IPS DF 6.9 (cell line): ENCODE results near the gene ELFN1.

Source experiments
- DNase-seq: peaks from one replicate; pipeline ENCODE4 v3.0.0-alpha.2; 2013; ENCODE audit warnings: low read depth, low spot score
- H3K27ac ChIP-seq: one replicate; pipeline ENCODE4 v1.5.1; 2013; ENCODE audit warnings: low read length, control low read depth
- H3K27me3 ChIP-seq: 2 replicates; pipeline ENCODE4 v1.6.1; 2013; ENCODE audit warnings: mild to moderate bottlenecking, low read length; ENCODE audit not compliant: control insufficient read depth, insufficient read depth
- H3K36me3 ChIP-seq: 2 replicates; pipeline ENCODE4 v1.6.1; 2013; ENCODE audit warnings: low read length; ENCODE audit not compliant: control insufficient read depth, insufficient read depth
- H3K4me1 ChIP-seq: 2 replicates; pipeline ENCODE4 v1.6.1; 2013; ENCODE audit warnings: low read length; ENCODE audit not compliant: control insufficient read depth, insufficient read depth
- H3K4me3 ChIP-seq: 2 replicates; pipeline ENCODE4 v1.5.1; 2013; ENCODE audit warnings: mild to moderate bottlenecking, low read length
- H3K9me3 ChIP-seq: 2 replicates; pipeline ENCODE4 v1.6.1; 2013; ENCODE audit warnings: low read length, inconsistent platforms; ENCODE audit not compliant: control insufficient read depth, insufficient read depth
- WGBS: extraction: QIAGEN DNeasy Blood & Tissue Kit; methylation state at CpG from one replicate; pipeline ENCODE4 v1.1.7; 2013; ENCODE audit warnings: mixed read lengths, missing lambda C conversion rate; ENCODE audit not compliant: insufficient read length, insufficient coverage; 5-methylcytosine and 5-hydroxymethylcytosine counted together

Gene ELFN1

DNA sequence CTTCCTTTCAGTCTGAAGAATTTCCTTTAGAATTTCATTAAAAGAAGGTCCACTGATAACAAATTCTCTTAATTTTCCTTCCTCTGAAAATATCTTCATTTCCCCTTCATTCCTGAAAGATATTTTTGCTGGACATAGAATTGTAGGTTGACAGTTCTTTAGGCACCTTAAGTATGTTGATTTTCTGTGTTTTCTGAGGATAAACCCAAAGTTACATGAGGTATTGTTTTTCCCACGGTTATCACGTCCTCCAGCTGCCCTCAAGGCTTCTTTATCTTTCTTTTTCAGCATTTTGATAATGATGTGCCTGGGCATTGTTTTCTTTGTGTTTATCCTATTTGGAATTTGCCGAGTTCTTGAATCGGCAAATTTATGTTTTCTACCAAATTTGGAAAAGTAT is 105.3 kb downstream of the ELFN1 start:
- H3K9me3 ChIP-seq, result no peaks in the 10 kb centered on the region
- H3K4me3 ChIP-seq, result no peak overlapping the region
- H3K27ac ChIP-seq, result no peak overlapping the region
- no CpG with 5 or more reads among the region's 4 CpGs for WGBS
- H3K4me1 ChIP-seq, result no peaks in the 10 kb centered on the region
- DNase-seq, result no peak
- peaks cover 1% of the 10 kb centered on the region; the same call in 1 of the 2 replicates for H3K27me3 ChIP-seq
- H3K36me3 ChIP-seq, result no peaks in the 10 kb centered on the region

GRCh38 chr7:1777122-1777521 is 107.0 kb downstream of the ELFN1 start:
- no CpG with 5 or more reads among the region's 6 CpGs for WGBS
- peaks cover 3% of the 10 kb centered on the region; the same call in 1 of the 2 replicates for H3K27me3 ChIP-seq
- no peaks in the 10 kb centered on the region for H3K36me3 ChIP-seq
- no peak overlapping the region for H3K27ac ChIP-seq
- H3K4me3 ChIP-seq, result no peak overlapping the region
- no peaks in the 10 kb centered on the region for H3K4me1 ChIP-seq
- H3K9me3 ChIP-seq, result no peaks in the 10 kb centered on the region
- DNase-seq, result no peak

GRCh38 chr7:1779445-1779844 is 109.4 kb downstream of the ELFN1 start:
- H3K4me3 ChIP-seq, result no peak overlapping the region
- no peak for DNase-seq
- WGBS, result no CpG with 5 or more reads among the region's 14 CpGs
- H3K36me3 ChIP-seq, result no peaks in the 10 kb centered on the region
- no peak overlapping the region for H3K27ac ChIP-seq
- H3K27me3 ChIP-seq, result peaks cover 3% of the 10 kb centered on the region; the same call in 1 of the 2 replicates
- no peaks in the 10 kb centered on the region for H3K9me3 ChIP-seq
- no peaks in the 10 kb centered on the region for H3K4me1 ChIP-seq

DNA sequence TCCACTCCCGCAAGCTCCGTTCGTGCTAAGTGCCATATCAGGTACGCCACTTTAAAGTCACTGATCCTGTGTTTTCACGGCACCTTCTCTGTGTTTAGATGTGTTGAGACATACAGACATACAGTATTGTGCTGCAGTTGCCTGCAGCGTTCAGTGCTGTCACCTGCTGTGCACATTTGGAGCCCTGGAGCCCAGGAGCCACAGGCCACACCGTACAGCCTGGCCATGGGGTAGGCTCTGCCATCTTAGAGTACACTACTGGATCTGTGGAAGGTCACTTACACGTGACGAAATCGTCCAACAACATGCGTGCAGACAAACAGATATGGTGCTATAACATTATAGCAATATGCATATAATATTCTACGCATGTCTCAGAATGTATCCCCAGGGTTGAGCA is 111.3 kb downstream of the ELFN1 start:
- WGBS, result no CpG with 5 or more reads among the region's 12 CpGs
- Histone ChIP-seq H3K36me3 (no peaks in the 10 kb centered on the region), H3K4me1 (no peaks in the 10 kb centered on the region), H3K4me3 (no peak overlapping the region), H3K27ac (no peak overlapping the region), H3K27me3 (peaks cover 3% of the 10 kb centered on the region; the same call in 1 of the 2 replicates), H3K9me3 (0 out of 2 replicates have a peak, but pooled peaks cover 3% of the 10 kb centered on the region)
- DNase-seq, result no peak

DNA sequence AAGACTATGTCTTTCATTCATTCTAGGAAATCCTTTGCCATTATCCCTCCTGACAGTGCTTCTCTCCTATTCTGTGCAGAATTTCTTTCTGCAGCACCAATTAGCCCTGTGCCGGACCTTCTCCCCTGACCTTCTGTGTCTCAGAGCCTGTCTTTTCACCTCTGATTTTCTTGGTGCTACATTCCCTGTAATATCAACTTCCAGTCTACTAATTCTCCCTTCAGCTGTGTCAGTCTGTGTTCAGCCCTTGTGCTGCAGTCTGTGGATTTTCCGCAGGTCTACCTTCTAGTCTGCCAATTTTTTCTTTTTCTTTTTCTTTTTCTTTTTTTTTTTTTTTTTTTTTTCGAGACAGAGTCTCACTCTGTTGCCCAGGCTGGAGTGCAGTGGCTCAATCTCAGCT is 115.8 kb downstream of the ELFN1 start:
- Histone ChIP-seq H3K9me3 (0 out of 2 replicates have a peak, but pooled peaks cover 3% of the 10 kb centered on the region), H3K4me1 (no peaks in the 10 kb centered on the region)
- no CpG with 5 or more reads among the region's 3 CpGs for WGBS

DNA sequence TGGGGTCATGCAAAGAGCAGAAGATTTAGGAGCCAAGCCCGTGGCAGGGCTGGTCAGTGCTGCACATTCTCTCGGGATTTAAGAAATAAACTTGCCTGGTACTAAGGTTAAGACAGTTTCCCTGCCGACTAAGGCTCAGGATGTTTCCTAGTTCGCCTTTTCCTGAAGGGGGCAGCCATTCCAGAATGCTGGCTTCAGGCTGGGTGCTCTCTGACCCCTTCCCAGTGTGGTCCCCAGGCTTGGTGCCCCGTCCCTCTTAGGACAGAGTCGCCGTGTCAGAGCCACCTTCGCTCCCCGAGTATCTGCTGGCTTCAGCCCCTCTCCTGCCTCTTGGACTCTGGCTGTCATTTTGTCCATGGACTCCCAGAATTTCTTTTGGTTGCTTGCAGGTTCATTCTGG is 117.2 kb downstream of the ELFN1 start:
- Histone ChIP-seq H3K4me3 (no peak overlapping the region), H3K27me3 (no peaks in the 10 kb centered on the region), H3K4me1 (no peaks in the 10 kb centered on the region), H3K9me3 (0 out of 2 replicates have a peak, but pooled peaks cover 3% of the 10 kb centered on the region), H3K36me3 (no peaks in the 10 kb centered on the region), H3K27ac (no peak overlapping the region)
- no CpG with 5 or more reads among the region's 9 CpGs for WGBS
- no peak for DNase-seq

More for the DNA sequence above, 115.8 kb downstream of the ELFN1 start:
- DNase-seq, result no peak
- H3K36me3 ChIP-seq, result no peaks in the 10 kb centered on the region
- no peak overlapping the region for H3K27ac ChIP-seq
- 0 out of 2 replicates have a peak, but pooled peaks cover 1% of the 10 kb centered on the region for H3K27me3 ChIP-seq
- H3K4me3 ChIP-seq, result no peak overlapping the region

DNA sequence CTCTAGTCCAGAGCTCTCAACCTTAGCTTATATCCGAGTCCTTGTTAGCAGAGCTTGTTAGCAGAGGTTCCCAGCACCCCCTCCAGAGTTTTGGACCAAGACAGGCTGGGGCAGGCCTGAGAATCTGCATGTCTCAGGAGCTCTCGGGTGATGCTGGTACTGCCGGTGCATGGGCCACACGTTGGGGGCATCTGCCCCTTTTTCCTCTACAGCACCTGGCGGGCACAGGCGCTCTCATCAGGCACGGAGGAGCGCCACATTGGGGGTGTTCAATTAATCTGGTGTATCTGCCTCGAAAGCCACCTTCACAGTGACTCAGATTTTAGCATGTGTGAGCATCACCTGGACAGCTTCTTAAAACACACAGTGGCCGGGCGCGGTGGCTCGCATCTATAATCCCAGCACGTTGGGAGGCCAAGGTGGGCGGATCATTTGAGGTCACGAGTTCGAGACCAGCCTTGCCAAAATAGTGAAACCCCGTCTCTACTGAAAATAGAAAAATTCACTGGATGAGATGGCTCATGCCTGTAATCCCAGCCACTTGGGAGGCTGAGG is 117.7 kb downstream of the ELFN1 start:
- WGBS, result no CpG with 5 or more reads among the region's 18 CpGs
- Histone ChIP-seq H3K36me3 (no peaks in the 10 kb centered on the region), H3K9me3 (0 out of 2 replicates have a peak, but pooled peaks cover 3% of the 10 kb centered on the region), H3K4me3 (no peak overlapping the region), H3K4me1 (no peaks in the 10 kb centered on the region), H3K27me3 (no peaks in the 10 kb centered on the region), H3K27ac (no peak overlapping the region)
- DNase-seq, result no peak

GRCh38 chr7:1794888-1795542 is 124.9 kb downstream of the ELFN1 start:
- Histone ChIP-seq H3K9me3 (no peaks in the 10 kb centered on the region), H3K27ac (no peak overlapping the region), H3K4me1 (no peaks in the 10 kb centered on the region), H3K4me3 (no peak overlapping the region), H3K36me3 (no peaks in the 10 kb centered on the region), H3K27me3 (no peaks in the 10 kb centered on the region)
- no CpG with 5 or more reads among the region's 1 CpG for WGBS
- no peak for DNase-seq
